HUDEP-2 (cell line): ENCODE results near the gene CRACR2B.
A peak's percentile ranks its signal among the peaks of the same experiment; 100 is the strongest.

ENCODE experiments used
- DNase-seq, 76 experiments: peaks; one replicate each; lab custom pipeline; 2025; ENCODE audit not compliant: unreplicated experiment in 76 of 76; lab: John Stamatoyannopoulos, UW

CRACR2B gene

GRCh38 chr11:825366-826226 lies 2.1 kb upstream of the CRACR2B start:
- no peak for DNase-seq

- no peak for DNase-seq
Observed at GRCh38 chr11:826227-826621, 1.5 kb upstream of the CRACR2B start.

- no peak for DNase-seq
Observed at GRCh38 chr11:826836-827145, 928 bp upstream of the CRACR2B start.

DNA sequence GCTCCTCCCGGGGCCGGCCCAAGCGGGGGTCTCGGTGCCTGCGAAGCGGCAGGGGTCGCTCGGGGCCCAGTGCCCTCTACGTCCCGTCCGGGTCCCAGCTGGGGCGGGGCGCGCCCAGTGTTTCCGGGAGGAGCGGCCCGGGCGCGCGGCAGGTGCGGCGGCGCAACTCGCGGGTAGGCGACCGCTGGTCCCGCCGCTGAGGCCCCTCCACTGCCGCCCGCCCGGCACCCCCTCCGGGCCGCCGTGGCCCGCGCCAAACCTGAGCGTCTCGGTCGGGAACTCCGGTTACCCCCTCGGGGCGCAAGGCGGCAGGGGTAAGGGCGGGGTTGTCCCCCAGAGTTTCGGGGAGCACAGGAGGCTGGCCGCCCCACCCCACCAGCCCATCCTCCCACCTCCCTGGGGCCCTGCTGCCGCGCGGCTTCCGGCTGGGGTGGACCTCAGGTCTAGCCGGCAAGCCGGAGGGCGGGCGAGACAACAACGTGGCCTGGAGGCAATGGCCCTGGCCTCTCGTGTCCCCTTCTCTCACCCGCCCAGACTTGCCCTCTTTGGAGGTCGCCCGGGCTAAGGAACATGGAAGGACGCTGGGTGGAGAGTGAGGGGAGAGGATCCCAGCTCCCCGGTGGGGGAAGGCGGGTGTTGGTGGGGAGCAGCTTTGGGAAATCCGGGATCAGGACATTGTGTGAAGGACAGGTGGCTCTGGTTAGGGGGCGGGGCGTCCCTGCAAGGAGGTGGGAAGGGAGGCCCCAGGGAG lies 398 bp upstream of the CRACR2B start:
- no peak for DNase-seq

- no peak for DNase-seq
Observed at GRCh38 chr11:828506-829175, 922 bp downstream of the CRACR2B start.

- no peak for DNase-seq
Observed at GRCh38 chr11:829176-829846, 1.6 kb downstream of the CRACR2B start.

DNA sequence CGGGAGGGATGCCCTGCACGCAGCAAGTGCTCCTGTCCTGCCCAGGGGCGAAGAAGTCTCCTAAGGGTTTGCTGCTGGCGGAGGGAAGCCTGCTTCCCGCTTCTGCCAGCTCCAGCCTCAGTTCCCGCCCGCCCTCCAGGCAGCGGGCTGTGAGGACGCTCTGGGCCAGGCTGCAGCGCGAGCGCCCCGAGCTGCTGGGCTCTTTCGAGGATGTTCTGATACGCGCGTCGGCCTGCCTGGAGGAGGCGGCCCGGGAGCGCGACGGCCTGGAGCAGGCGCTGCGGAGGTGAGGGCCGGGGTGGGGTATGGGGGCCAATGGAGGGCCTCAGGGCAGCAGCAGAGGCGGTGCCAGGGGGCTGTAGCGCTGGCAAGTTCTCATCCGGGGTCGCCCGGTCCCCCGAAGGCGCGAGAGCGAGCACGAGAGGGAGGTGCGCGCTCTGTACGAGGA lies 2.2 kb downstream of the CRACR2B start:
- no peak for DNase-seq

DNA sequence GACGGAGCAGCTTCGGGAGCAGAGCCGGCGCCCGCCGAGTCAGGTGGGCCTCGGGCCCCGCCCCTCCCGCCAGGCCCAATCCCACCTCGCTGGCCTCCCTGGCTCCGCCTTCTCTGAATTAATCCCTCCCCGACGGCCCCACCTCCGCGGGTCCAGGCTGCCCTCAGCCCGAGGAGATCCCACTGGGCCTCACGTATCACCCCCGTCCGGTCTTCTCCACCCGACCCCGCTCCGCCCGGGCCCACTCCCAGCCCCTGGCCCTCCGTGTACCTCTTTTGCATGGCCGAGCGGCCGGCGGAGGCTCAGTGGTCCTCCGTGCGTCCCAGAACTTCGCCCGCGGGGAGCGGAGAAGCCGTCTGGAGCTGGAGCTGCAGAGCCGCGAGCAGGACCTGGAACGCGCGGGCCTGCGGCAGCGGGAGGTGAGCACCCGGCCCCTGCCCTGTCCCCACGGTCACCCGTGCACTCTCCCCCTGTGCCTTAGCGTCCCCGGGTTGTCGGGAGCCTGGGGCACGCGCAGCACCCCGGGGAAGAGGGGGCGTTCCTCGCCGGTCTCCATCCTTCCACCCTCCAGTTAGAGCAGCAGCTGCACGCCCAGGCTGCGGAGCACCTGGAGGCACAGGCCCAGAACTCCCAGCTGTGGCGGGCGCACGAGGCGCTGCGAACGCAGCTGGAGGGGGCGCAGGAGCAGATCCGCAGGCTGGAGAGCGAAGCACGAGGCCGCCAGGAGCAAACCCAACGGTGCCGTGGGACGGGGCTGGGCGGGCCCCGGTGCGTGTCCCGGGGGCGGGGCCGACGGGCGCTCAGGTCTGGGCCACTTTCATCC lies 2.8 kb downstream of the CRACR2B start:
- DNase-seq, result peak in 34 of 76 experiments; percentile 14 to 71 (median 44)

- DNase-seq, result no peak
Observed at GRCh38 chr11:831118-831864, 3.6 kb downstream of the CRACR2B start.

GRCh38 chr11:831961-832528 lies 4.3 kb downstream of the CRACR2B start:
- no peak for DNase-seq

DNA sequence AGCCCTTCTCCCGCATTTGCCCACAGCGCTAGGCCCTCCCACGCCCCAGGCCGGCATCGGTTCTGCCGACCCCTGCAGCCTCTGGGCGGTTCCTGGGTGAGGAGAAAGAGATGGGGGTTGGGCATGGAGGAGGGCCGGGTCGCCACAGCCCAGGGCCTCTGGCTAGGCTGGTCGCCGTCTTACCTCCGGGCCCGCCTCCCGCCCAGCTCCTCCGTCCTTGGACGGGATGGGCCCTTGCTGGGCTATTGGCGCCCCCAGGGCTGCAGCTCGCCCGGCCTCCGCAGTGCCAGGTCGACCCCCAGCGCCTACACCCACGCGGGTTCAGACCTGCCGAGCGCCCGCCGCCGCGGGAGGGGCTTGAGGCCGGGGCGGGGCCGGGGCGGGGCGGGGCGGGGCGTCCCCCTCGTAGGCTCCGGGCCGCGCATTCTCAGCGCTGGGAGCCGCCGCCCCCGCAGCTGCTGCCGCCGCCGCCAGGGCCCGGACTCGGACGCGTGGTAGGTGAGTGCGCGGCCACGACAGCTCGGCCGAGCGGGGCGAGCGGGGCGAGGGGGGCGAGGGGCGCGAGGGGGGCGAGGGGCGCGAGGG lies 4.9 kb downstream of the CRACR2B start, which contains the start of gene CD151:
TSS of gene CD151 (plus strand) at position 424 of the 585 bp plus-strand sequence. CDS start 3,118 bp downstream, outside the sequence.
- DNase-seq, result peak in 13 of 76 experiments; percentile 20 to 67 (median 45)

DNA sequence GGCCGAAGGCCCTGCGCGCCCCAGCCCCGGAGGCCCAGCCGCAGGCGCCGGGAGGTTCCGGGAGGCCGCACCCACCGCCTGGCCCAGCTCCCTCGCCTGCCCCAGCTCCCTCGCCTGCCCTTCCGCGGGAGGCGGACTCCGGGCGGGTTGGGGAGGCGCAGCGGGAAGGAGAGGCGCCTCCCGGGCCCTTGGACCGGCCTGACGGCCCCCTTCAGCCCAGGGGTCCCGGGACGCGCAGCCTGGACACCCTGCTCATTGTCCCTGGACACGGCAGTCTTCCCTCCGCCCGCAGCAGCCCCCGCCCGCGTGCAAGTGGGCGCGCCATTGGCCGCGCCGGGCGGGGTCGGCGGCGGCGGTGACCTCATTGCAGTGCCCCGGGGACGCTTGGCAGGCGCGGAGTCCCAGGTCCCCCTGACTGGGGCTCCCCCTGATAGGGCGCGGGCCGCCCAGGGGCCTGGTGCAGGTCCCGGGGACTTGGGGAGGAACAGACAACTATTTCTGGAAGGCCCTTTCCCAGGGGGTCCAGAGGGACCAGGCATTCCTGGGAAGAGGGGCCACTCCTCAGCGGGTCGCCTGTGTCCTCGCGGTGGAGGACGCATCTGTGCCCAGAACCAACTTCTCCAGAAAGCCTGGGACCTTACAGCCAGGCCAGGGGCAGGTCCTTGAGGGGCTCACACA lies 5.5 kb downstream of the CRACR2B start:
- peak in 38 of 76 experiments; percentile 15 to 67 (median 48) for DNase-seq

GRCh38 chr11:833849-834311 lies 6.2 kb downstream of the CRACR2B start:
- no peak for DNase-seq

DNA sequence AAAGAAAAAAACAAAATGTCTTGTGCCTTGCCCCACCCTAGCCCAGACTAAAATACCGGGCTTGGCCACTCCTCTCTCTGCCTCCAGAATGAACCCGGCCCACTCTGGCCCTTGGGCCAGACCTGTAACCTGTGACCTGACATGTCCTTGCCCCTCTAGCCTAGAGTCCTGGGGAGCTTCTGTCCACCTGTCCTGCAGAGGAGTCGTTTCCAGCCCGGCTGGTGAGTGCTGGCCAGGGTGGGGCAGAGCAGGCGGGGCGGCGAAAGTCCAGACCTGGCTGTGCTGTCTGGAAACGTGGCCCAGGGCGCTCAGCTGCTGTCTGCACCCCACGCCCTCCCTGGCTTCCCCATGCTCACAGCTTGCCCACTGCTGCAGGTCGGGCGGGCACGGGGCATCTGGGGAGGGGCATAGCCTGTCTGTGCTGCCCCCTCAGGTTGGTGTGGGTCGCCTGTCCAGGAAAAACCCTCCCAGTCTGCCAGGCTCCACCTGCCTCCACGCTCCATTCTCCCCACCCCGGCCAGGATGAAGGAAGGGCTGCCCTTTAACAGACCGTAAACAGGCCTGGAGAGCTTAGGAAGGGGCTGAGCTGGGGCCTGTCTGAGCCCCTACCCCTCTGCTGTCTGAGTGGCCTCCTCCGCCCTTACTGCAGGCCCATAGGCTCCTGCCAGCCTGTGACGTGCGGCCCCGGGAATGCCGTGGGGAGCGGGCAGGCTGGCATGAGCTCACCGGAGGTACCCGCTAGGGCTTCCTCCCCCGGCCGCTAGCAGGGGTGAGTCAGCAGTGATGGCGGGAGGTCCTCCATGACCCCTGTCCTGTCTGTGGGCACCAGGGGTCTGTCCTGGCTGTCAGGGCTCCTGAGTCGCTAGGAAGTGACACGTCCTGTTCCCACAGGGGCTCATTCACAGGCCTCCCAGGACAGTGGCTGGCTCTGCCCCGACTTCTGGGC lies 6.9 kb downstream of the CRACR2B start:
- peak in 1 of 76 experiments; percentile 23 for DNase-seq

DNA sequence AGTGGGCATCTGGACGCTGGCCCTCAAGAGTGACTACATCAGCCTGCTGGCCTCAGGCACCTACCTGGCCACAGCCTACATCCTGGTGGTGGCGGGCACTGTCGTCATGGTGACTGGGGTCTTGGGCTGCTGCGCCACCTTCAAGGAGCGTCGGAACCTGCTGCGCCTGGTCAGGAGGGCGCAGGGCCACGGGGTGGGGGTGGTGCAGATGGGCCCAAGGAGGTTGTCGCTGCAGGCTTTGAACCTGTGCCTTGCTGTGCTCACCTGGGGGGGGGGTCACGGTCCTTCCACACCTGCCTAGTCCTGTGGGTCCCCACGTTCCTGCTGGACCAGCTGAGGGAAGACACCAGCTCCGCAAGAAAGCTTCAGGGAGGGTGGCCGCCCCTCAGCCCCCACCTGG lies 8.6 kb downstream of the CRACR2B start:
- DNase-seq, result no peak

GRCh38 chr11:836700-837099 lies 9.0 kb downstream of the CRACR2B start:
- DNase-seq, result no peak
